DOHH2 (cell line): ENCODE measurements around the gene SLC44A2.

ENCODE experiments used
- H3F3A ChIP-seq: fragments of 200-600 bp; sonication (generic), shearing (Covaris generic); 2 replicates; pipeline ENCODE4 v1.6.0; 2016; ENCODE audit warnings: antibody characterized with exemption, mild to moderate bottlenecking; ENCODE audit not compliant: control insufficient read depth, insufficient read depth
- H3K27ac ChIP-seq: fragments of 200-600 bp; sonication (generic); 2 replicates; pipeline ENCODE4 v1.5.1; 2014; ENCODE audit warnings: low read depth, mild to moderate bottlenecking, low read length, moderate library complexity
- H3K27me3 ChIP-seq: fragments of 200-600 bp; sonication (generic); 2 replicates; pipeline ENCODE4 v1.6.1; 2014; ENCODE audit warnings: mild to moderate bottlenecking, low read length, mixed read lengths; ENCODE audit not compliant: control insufficient read depth
- H3K36me3 ChIP-seq: fragments of 200-600 bp; sonication (generic); 2 replicates; pipeline ENCODE4 v1.6.1; 2014; ENCODE audit warnings: mild to moderate bottlenecking, low read length, moderate library complexity, mixed read lengths; ENCODE audit not compliant: control insufficient read depth
- H3K4me1 ChIP-seq: fragments of 200-600 bp; sonication (generic); 2 replicates; pipeline ENCODE4 v1.6.1; 2014; ENCODE audit warnings: mild to moderate bottlenecking, low read length, mixed read lengths; ENCODE audit not compliant: control insufficient read depth
- H3K4me2 ChIP-seq: fragments of 200-600 bp; sonication (generic); 2 replicates; pipeline ENCODE4 v1.6.0; 2014; ENCODE audit warnings: mild to moderate bottlenecking, low read length, moderate library complexity
- H3K4me3 ChIP-seq: fragments of 200-600 bp; sonication (generic); 2 replicates; pipeline ENCODE4 v1.5.1; 2014; ENCODE audit warnings: mild to moderate bottlenecking, low read length, mixed read lengths
- H3K79me2 ChIP-seq: fragments of 200-600 bp; sonication (generic); 2 replicates; pipeline ENCODE4 v1.6.1; 2014; ENCODE audit warnings: mild to moderate bottlenecking, low read length, mixed read lengths; ENCODE audit not compliant: control insufficient read depth
- H3K9me2 ChIP-seq: fragments of 200-600 bp; sonication (generic); replicated peaks from 2 replicates; pipeline ENCODE4 v1.6.1; 2014; ENCODE audit warnings: mild to moderate bottlenecking, low read length, mixed read lengths; ENCODE audit not compliant: control insufficient read depth
- H3K9me3 ChIP-seq: fragments of 200-600 bp; sonication (generic); 2 replicates; pipeline ENCODE4 v1.6.1; 2014; ENCODE audit warnings: antibody characterized with exemption, low read length, mixed read lengths; ENCODE audit not compliant: control insufficient read depth, insufficient read depth
- H4K20me1 ChIP-seq: fragments of 200-600 bp; sonication (generic); 2 replicates; pipeline ENCODE4 v1.6.0; 2014; ENCODE audit warnings: low read depth, mild to moderate bottlenecking, antibody characterized with exemption, low read length, moderate library complexity; ENCODE audit not compliant: control insufficient read depth, insufficient read depth
- CTCF ChIP-seq: fragments of 200-600 bp; sonication (generic); IDR thresholded peaks from one replicate; pipeline ENCODE4 v1.5.1; 2014; ENCODE audit warnings: antibody characterized with exemption, mild to moderate bottlenecking, low read depth, low read length; ENCODE audit not compliant: poor library complexity, severe bottlenecking
- EZH2phosphoT487 ChIP-seq: fragments of 200-600 bp; sonication (generic); IDR thresholded peaks from 2 replicates; pipeline ENCODE4 v1.6.1; 2017; ENCODE audit warnings: borderline replicate concordance, mild to moderate bottlenecking, antibody characterized with exemption, low read length, moderate library complexity, mixed read lengths

SLC44A2 gene

DNA sequence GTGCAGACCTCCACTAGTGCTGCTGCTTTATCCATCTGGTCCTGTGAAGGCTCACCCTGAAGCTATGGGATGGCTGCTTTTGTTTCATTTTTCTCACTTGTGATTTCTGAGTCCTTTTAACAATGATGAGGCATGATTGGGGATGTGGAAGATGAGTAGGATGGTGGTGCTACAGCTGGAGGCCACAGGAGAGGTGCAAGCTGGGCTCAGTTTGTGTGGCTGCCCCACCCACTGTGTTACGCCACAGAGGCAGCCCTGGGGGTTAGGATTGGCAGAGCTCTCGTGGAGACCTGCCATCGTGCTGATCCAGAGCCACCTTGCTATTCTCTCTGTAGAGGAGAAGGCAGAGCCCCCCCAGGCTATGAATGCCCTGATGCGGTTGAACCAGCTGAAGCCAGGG, 56.3 kb downstream of the SLC44A2 start:
- no peaks in the 10 kb centered on the region for H3K9me2 ChIP-seq
- H3K36me3 ChIP-seq: peaks cover 99% of the 10 kb centered on the region
- H3F3A ChIP-seq: peaks cover 6% of the 10 kb centered on the region
- no peaks in the 10 kb centered on the region for H3K27me3 ChIP-seq
- H3K4me3 ChIP-seq: no peak overlapping the region
- no peak overlapping the region for H3K4me2 ChIP-seq
- TF ChIP-seq EZH2phosphoT487: no peak
- no peaks in the 10 kb centered on the region for H3K9me3 ChIP-seq
- H4K20me1 ChIP-seq: peaks cover 7% of the 10 kb centered on the region; the same call in 1 of the 2 replicates
- H3K4me1 ChIP-seq: no peaks in the 10 kb centered on the region
- H3K27ac ChIP-seq: no peak overlapping the region
- H3K79me2 ChIP-seq: peaks cover 77% of the 10 kb centered on the region

DNA sequence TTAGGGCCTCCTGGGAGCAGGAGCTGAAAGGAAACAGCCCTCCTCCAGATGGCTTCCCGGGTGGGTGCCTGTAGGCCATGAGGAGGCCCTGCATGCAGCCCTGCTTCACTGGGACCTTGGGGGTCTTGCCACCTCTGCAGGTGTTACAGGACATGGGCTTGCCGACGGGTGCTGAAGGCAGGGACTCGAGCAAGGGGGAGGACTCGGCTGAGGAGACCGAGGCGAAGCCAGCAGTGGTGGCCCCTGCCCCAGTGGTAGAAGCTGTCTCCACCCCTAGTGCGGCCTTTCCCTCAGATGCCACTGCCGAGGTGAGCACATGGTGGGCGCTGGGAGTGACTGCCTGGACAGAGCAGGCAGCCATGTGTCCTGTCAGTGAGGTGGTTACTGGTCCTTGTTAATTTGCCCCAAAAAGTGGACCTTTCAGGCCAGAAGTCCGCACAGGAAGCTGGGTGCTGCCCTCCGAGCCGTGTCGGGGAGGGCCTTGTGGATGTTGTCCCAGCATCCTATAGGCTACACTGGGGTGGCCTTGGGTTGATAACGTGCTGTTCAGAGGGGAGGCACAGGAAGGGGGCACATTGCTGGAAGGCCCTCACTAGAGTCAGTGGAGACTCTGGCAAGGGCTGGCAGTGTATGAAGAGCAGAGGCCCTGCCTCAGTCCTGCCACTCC, 57.2 kb downstream of the SLC44A2 start:
- H3F3A ChIP-seq: peaks cover 6% of the 10 kb centered on the region

DNA sequence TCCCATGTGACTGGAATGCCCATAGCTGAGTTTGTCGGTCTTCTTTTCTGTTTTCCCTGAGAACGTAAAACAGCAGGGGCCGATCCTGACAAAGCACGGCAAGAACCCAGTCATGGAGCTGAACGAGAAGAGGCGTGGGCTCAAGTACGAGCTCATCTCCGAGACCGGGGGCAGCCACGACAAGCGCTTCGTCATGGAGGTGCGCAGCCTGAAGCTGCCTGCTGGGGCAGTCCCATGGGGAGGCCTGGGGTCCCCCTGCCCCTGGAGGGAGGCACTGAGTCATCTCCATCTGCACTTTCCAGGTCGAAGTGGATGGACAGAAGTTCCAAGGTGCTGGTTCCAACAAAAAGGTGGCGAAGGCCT, 57.7 kb downstream of the SLC44A2 start:
- H3K4me1 ChIP-seq: no peaks in the 10 kb centered on the region
- H3K4me3 ChIP-seq: no peak overlapping the region
- peaks cover 98% of the 10 kb centered on the region for H3K36me3 ChIP-seq
- TF ChIP-seq EZH2phosphoT487 (no peak), CTCF (no peak)
- H3K27me3 ChIP-seq: no peaks in the 10 kb centered on the region
- H3K9me3 ChIP-seq: no peaks in the 10 kb centered on the region
- no peaks in the 10 kb centered on the region for H3K9me2 ChIP-seq
- peaks cover 69% of the 10 kb centered on the region for H3K79me2 ChIP-seq
- peaks cover 7% of the 10 kb centered on the region; the same call in 1 of the 2 replicates for H4K20me1 ChIP-seq
- H3K4me2 ChIP-seq: no peak overlapping the region
- no peak overlapping the region for H3K27ac ChIP-seq
- H3F3A ChIP-seq: peaks cover 6% of the 10 kb centered on the region

More for the DNA sequence above, 57.2 kb downstream of the SLC44A2 start:
- no peaks in the 10 kb centered on the region for H3K9me3 ChIP-seq
- no peak overlapping the region for H3K27ac ChIP-seq
- H3K36me3 ChIP-seq: peaks cover 98% of the 10 kb centered on the region
- peaks cover 72% of the 10 kb centered on the region for H3K79me2 ChIP-seq
- no peak overlapping the region for H3K4me2 ChIP-seq
- no peaks in the 10 kb centered on the region for H3K4me1 ChIP-seq
- H4K20me1 ChIP-seq: peaks cover 7% of the 10 kb centered on the region; the same call in 1 of the 2 replicates
- TF ChIP-seq EZH2phosphoT487 (no peak), CTCF (no peak)
- H3K9me2 ChIP-seq: no peaks in the 10 kb centered on the region
- no peaks in the 10 kb centered on the region for H3K27me3 ChIP-seq
- no peak overlapping the region for H3K4me3 ChIP-seq

DNA sequence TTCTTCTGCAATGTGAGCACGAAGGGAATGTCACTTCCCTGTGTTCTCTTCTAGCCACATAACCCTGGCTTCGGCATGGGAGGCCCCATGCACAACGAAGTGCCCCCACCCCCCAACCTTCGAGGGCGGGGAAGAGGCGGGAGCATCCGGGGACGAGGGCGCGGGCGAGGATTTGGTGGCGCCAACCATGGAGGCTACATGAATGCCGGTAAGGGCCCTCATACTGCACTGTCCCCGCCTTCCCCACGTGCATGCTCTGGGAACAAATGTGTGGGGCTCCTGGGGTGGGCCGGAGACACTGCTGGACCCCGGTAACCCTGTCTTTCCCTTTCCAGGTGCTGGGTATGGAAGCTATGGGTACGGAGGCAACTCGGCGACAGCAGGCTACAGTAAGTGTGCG, 58.2 kb downstream of the SLC44A2 start:
- H3K4me1 ChIP-seq: no peaks in the 10 kb centered on the region
- no peak overlapping the region for H3K4me2 ChIP-seq
- H3K9me3 ChIP-seq: no peaks in the 10 kb centered on the region
- H4K20me1 ChIP-seq: peaks cover 7% of the 10 kb centered on the region; the same call in 1 of the 2 replicates
- peaks cover 66% of the 10 kb centered on the region for H3K79me2 ChIP-seq
- no peak overlapping the region for H3K4me3 ChIP-seq
- TF ChIP-seq EZH2phosphoT487 (no peak), CTCF (no peak)
- H3K27me3 ChIP-seq: no peaks in the 10 kb centered on the region
- H3K36me3 ChIP-seq: peaks cover 98% of the 10 kb centered on the region
- no peak overlapping the region for H3K27ac ChIP-seq
- peaks cover 6% of the 10 kb centered on the region for H3F3A ChIP-seq
- no peaks in the 10 kb centered on the region for H3K9me2 ChIP-seq
